BE2C (cell line): ENCODE results near the gene HLA-DOA.

ENCODE experiments used
- DNase-seq: peaks from one replicate; pipeline ENCODE4 v3.0.0-alpha.2; 2020
- H3K27me3 ChIP-seq: fragments of 250-450 bp; sonication (Bioruptor Pico); 2 replicates; pipeline ENCODE4 v1.5.1; 2020; ENCODE audit warnings: mild to moderate bottlenecking
- H3K36me3 ChIP-seq: fragments of 250-450 bp; sonication (Bioruptor Pico); 2 replicates; pipeline ENCODE4 v1.5.1; 2020; ENCODE audit warnings: mild to moderate bottlenecking
- H3K4me1 ChIP-seq: fragments of 250-450 bp; sonication (Bioruptor Pico); 2 replicates; pipeline ENCODE4 v1.5.1; 2020
- H3K4me3 ChIP-seq: 2 replicates; pipeline ENCODE4 v1.5.1; 2011; ENCODE audit warnings: low read depth, low read length
- H3K9me3 ChIP-seq: fragments of 250-450 bp; sonication (Bioruptor Pico); 2 replicates; pipeline ENCODE4 v1.5.1; 2020
- CTCF ChIP-seq: IDR thresholded peaks from 2 replicates; pipeline ENCODE4 v1.5.1; 2012; ENCODE audit warnings: mild to moderate bottlenecking, low read depth, low read length

The HLA-DOA gene

GRCh38 chr6:32993363-32993973 lies 15.9 kb downstream of the HLA-DOA start:
- no peak for TF ChIP-seq CTCF
- H3K4me1 ChIP-seq: no peaks in the 10 kb centered on the region
- H3K9me3 ChIP-seq: no peaks in the 10 kb centered on the region
- H3K4me3 ChIP-seq: no peak overlapping the region
- H3K36me3 ChIP-seq: no peaks in the 10 kb centered on the region
- H3K27me3 ChIP-seq: peaks cover 16% of the 10 kb centered on the region
- DNase-seq: no peak

GRCh38 chr6:32991972-32992371 lies 17.4 kb downstream of the HLA-DOA start:
- Histone ChIP-seq H3K4me3 (no peak overlapping the region), H3K36me3 (no peaks in the 10 kb centered on the region), H3K9me3 (no peaks in the 10 kb centered on the region), H3K4me1 (no peaks in the 10 kb centered on the region), H3K27me3 (peaks cover 6% of the 10 kb centered on the region)
- no peak for DNase-seq
- TF ChIP-seq CTCF: no peak

- no peak for TF ChIP-seq CTCF
- Histone ChIP-seq H3K9me3 (no peaks in the 10 kb centered on the region), H3K4me1 (no peaks in the 10 kb centered on the region), H3K27me3 (peaks cover 3% of the 10 kb centered on the region), H3K36me3 (no peaks in the 10 kb centered on the region), H3K4me3 (no peak overlapping the region)
- DNase-seq: no peak
Observed at GRCh38 chr6:32989368-32989767, 20.0 kb downstream of the HLA-DOA start.

GRCh38 chr6:32984622-32985389 lies 24.6 kb downstream of the HLA-DOA start:
- peaks cover 26% of the 10 kb centered on the region for H3K36me3 ChIP-seq
- DNase-seq: peak; percentile 90
- peaks cover 3% of the 10 kb centered on the region; the same call in 1 of the 2 replicates for H3K27me3 ChIP-seq
- peak; percentile 91 for TF ChIP-seq CTCF
- H3K4me1 ChIP-seq: no peaks in the 10 kb centered on the region
- no peaks in the 10 kb centered on the region for H3K9me3 ChIP-seq
- no peak overlapping the region for H3K4me3 ChIP-seq

- peaks cover 33% of the 10 kb centered on the region for H3K36me3 ChIP-seq
- H3K4me1 ChIP-seq: no peaks in the 10 kb centered on the region
- no peaks in the 10 kb centered on the region for H3K9me3 ChIP-seq
- TF ChIP-seq CTCF: no peak
- DNase-seq: no peak
- no peaks in the 10 kb centered on the region for H3K27me3 ChIP-seq
- H3K4me3 ChIP-seq: no peak overlapping the region
Observed at GRCh38 chr6:32983964-32984621, 25.3 kb downstream of the HLA-DOA start.

GRCh38 chr6:32983493-32983848 lies 25.9 kb downstream of the HLA-DOA start:
- Histone ChIP-seq H3K4me1 (no peaks in the 10 kb centered on the region), H3K27me3 (no peaks in the 10 kb centered on the region), H3K4me3 (no peak overlapping the region), H3K9me3 (no peaks in the 10 kb centered on the region), H3K36me3 (peaks cover 39% of the 10 kb centered on the region)
- DNase-seq: no peak
- no peak for TF ChIP-seq CTCF
